HG02970 (cell line): ENCODE measurements around the gene RPL41.

Source experiments
- ATAC-seq: cut with Tn5 transposase; IDR thresholded peaks from one replicate; pipeline ENCODE4 v1.9.1; 2021; ENCODE audit warnings: mild to moderate bottlenecking, moderate library complexity, moderate number of reproducible peaks; ENCODE audit not compliant: unreplicated experiment, low FRiP score

RPL41 gene

DNA sequence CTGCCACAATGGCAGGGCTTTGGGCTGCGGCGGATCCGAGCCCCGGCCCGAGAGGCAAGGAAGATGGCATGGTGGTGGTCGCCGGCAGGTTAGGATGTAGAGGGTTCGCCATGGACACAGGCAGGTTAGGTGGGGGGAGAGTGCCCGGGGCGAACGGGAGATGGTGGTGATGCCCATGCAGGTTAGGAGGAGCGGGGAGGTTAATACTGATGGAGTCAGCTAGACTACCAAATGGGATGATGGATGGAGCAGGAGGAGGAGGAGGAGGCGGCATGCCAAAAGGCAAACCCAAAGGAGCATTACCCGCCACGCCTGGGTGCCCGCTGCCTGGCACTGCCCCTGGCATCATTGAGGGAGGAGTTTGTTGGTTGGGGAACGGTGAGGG, 47.9 kb downstream of the RPL41 start:
- ATAC-seq, result no peak

DNA sequence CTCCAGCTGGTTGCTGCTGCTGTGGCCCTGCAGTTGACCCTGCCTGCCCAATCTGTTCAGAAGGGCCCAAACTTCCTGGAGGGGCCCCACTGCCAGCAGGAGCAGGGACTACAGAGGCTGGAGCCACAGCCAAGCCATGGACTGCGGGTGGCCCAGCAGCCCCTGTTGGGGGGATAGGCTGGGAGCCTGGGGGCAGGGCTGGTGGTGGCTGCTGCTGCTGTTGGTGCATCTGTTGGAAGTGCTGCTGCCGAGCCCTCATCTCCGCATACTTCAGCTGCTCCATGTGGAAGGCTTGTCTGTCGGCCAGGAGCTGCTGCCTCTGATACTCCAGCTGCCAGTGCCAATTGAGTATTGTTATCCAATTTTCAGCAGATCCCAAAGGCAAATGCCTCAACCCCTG, 48.9 kb downstream of the RPL41 start:
- no peak for ATAC-seq
